Activated naive CD8-positive, alpha-beta T cell treated with anti-CD3 and anti-CD28 coated beads, Interleukin-2, amount 50 U/mL, for 24 hours (primary cell): Measurements from ENCODE around the gene CEBPG.
A peak's percentile ranks its signal among the peaks of the same experiment; 100 is the strongest.

ENCODE experiments used
- ATAC-seq: fragments of 150-1000 bp; cut with Tn5 transposase; one replicate; pipeline ENCODE4 v1.10.0; 2021
- DNase-seq: peaks from one replicate; pipeline ENCODE4 v3.0.0; 2021
- H3K27ac Mint-ChIP-seq: one replicate; pipeline ENCODE4 v1.8.0; 2021; ENCODE audit warnings: mild to moderate bottlenecking, mixed read lengths
- H3K27me3 Mint-ChIP-seq: one replicate; pipeline ENCODE4 v1.8.0; 2021; ENCODE audit warnings: mixed read lengths
- H3K36me3 Mint-ChIP-seq: one replicate; pipeline ENCODE4 v1.8.0; 2021; ENCODE audit warnings: low read depth, mixed read lengths
- H3K4me1 Mint-ChIP-seq: one replicate; pipeline ENCODE4 v1.8.0; 2021; ENCODE audit warnings: mixed read lengths
- H3K4me3 Mint-ChIP-seq: one replicate; pipeline ENCODE4 v1.8.0; 2021; ENCODE audit warnings: mild to moderate bottlenecking, moderate library complexity, mixed read lengths
- H3K9me3 Mint-ChIP-seq: one replicate; pipeline ENCODE4 v1.8.0; 2021; ENCODE audit warnings: mixed read lengths

Gene CEBPG

DNA sequence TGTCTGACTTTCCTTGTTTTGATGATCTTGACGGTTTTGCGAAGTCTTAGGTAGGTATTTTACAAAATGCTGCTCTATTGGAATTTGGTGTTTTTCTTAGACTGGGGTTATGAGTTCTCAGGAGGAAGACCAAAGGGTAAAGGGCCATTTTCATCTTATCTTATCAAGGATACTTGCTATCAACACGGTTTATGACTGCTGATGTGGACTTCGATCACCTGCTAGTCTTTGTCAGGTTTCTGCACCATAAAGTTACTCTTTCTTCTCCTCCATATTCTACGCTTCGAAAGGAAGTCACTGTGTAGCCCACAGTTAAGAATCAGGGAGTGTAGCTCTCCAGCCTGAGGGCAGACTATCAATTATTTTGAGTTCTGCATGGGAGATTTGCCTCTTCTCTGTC lies 7.4 kb upstream of the CEBPG start:
- H3K27ac Mint-ChIP-seq, result no peak overlapping the region
- no peaks in the 10 kb centered on the region for H3K9me3 Mint-ChIP-seq

DNA sequence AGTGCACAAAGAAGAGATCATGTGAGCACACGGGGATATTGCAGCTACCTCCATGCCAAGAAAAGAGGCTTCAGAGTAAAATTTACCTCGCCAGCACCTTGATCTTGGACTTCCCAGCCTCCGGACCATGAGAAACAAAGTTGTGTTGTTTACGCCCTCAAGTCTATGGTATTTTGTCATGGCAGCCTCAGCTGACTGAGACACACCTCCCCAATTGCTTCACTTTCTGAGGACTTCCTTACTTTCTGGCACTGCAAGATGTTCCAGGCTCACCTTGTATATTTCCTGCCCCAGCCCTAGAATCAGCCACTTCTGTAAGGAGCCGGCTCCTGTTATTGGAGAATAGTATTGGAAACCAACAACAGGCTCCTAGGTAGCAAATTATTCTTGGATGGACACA lies 6.6 kb upstream of the CEBPG start:
- no peak overlapping the region for H3K27ac Mint-ChIP-seq
- no peak for DNase-seq

More for the DNA sequence above, 7.4 kb upstream of the CEBPG start:
- ATAC-seq (no peak), DNase-seq (no peak)
- Mint-ChIP-seq H3K36me3 (no peaks in the 10 kb centered on the region), H3K4me1 (no peaks in the 10 kb centered on the region), H3K4me3 (no peak overlapping the region), H3K27me3 (peaks cover 6% of the 10 kb centered on the region)

DNA sequence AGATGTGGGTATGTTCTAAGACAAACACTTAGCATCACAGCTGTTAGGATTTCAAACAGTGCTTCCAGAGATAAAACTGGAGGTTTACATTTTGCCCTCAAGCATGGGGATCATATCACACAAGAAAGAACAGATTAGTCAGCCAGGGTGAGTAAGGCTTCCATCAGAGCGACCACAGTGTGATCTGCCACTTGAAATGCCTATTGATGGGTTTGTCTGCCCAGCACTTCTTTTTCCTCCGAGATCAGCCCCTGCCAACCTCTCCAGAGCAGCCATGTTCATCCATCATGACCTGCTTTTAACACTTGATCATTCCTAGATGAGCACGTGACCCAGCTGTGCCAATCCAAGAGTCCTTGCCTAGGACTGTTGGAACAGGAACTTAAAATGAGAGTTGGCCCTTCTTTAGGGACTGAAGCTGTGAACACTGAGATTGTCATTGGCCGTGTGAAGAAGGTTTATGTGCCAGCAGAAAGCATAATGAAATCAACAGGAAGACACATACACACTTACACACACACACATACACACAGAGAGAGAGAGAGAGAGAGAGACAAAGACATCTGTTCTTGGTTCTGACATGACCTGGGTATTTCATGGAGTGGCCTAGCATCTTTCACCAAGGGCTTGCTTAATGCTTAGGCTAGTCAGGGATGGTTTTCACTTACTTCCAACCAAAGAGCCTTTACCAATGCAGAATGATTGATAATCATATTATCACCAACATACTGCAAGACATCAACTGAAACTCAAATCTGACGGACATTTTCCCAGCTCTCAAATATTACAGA lies 5.2 kb upstream of the CEBPG start:
- H3K27me3 Mint-ChIP-seq, result no peaks in the 10 kb centered on the region
- DNase-seq (no peak), ATAC-seq (peak; percentile 47)
- H3K4me1 Mint-ChIP-seq, result peaks cover 5% of the 10 kb centered on the region
- no peak overlapping the region for H3K4me3 Mint-ChIP-seq
- H3K9me3 Mint-ChIP-seq, result no peaks in the 10 kb centered on the region
- no peaks in the 10 kb centered on the region for H3K36me3 Mint-ChIP-seq
- no peak overlapping the region for H3K27ac Mint-ChIP-seq

More for the DNA sequence above, 6.6 kb upstream of the CEBPG start:
- Mint-ChIP-seq H3K4me1 (no peaks in the 10 kb centered on the region), H3K36me3 (no peaks in the 10 kb centered on the region), H3K4me3 (no peak overlapping the region), H3K27me3 (peaks cover 6% of the 10 kb centered on the region), H3K9me3 (no peaks in the 10 kb centered on the region)
- ATAC-seq, result no peak

DNA sequence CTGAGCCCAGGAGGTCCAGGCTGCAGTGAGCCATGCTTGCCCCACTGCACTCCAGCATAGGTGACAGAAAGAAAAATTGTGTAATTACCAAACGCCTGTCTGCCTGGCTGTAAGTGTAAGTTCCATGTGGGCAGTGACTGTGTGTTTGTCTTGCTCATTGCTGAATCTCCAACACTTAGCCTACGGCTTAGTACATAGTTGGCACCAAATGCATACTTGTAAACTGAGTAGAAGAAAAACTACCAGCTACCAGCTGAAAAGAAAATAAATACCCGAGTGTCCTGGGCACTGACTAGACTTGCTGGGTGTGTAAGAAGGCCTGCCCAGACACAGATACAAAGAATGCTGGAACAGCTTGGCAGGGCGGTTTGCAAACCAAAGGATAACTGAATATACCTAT lies 2.7 kb upstream of the CEBPG start:
- Mint-ChIP-seq H3K4me1 (peaks cover 22% of the 10 kb centered on the region), H3K27me3 (no peaks in the 10 kb centered on the region), H3K27ac (no peak overlapping the region), H3K4me3 (no peak overlapping the region), H3K9me3 (no peaks in the 10 kb centered on the region), H3K36me3 (peaks cover 5% of the 10 kb centered on the region)
- no peak for ATAC-seq
- no peak for DNase-seq

DNA sequence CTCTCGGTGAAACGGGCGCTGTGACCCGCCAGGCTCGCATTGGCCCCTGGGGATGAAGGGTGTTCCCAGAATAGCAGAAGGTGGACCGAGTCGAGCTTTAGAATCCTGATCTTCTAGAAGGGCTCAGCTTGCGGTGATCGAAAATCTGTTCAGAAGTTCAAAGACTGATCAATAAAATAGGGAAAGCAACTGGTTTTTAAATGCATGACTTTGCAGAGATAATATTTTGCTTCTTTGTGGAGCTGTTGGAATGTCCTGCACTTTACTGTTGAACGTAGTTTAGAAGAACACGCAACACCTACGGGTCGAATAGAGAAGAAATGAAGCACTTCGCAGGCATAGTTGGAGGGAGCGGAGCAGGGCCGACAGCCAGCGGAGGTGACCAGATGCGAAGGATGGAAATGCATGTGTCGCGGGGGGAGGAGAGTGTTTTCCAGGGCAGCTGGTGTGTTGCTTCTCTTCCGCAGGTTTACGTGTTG lies 766 bp downstream of the CEBPG start:
- H3K27me3 Mint-ChIP-seq, result no peaks in the 10 kb centered on the region
- H3K36me3 Mint-ChIP-seq, result peaks cover 18% of the 10 kb centered on the region
- H3K4me3 Mint-ChIP-seq, result peak overlapping the region; percentile 98
- no peaks in the 10 kb centered on the region for H3K9me3 Mint-ChIP-seq
- ATAC-seq (no peak), DNase-seq (peak; percentile 19)
- H3K27ac Mint-ChIP-seq, result peak overlapping the region; percentile 92
- peaks cover 56% of the 10 kb centered on the region for H3K4me1 Mint-ChIP-seq

DNA sequence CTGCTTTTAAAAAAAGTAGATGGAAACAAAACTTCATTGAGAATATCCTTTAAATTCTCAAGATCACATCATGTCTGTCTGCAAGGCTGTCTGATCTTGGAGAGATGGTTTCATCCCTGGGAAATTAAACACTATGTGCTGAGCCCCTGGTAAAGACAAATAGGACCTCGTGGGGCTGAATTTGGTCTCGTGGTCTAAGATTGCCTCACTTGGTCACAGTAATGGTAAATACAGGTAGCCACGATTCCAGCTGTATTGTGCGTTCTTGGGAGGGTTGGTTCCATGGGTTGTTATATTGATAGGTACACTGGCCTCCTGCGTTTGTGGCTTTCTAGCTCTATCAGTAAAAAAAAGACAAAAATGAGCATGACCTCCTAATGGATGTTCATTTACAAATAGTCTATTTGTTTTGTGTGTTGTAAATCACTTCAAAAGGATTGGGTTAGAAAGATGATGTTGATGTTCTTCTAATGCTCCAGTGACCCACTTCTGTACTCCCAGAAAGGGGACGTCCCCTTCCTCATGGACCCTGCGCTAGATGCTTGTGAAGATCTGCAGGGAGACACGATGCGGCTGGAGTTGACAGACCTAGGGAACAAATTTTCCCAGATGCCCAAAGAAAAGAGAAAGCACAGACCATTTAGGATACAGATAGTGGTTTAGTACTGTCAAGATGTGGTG lies 1.8 kb downstream of the CEBPG start:
- Mint-ChIP-seq H3K27me3 (no peaks in the 10 kb centered on the region), H3K4me1 (peaks cover 57% of the 10 kb centered on the region), H3K27ac (peak overlapping the region; percentile 92), H3K9me3 (no peaks in the 10 kb centered on the region), H3K36me3 (peaks cover 23% of the 10 kb centered on the region), H3K4me3 (peak overlapping the region; percentile 98)
- DNase-seq (no peak), ATAC-seq (no peak)

DNA sequence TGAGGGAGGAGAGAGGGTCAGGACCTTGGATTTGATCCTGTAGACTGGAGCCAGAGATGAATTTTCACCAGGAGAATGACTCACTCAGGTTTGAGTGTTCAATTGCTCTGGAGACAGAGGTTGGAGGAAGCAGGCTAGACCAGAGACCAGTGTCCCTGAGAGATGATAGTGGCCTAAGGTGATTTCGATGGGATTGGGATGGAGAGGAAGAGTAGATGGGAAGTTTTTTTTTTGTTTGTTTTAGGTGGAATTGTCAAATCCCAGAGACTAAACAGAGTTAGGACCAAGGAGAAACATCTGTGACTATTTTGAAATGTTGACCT lies 2.3 kb downstream of the CEBPG start:
- Mint-ChIP-seq H3K9me3 (no peaks in the 10 kb centered on the region), H3K4me1 (peaks cover 57% of the 10 kb centered on the region), H3K27me3 (no peaks in the 10 kb centered on the region), H3K36me3 (peaks cover 24% of the 10 kb centered on the region), H3K4me3 (peak overlapping the region; percentile 98), H3K27ac (peak overlapping the region; percentile 92)
- no peak for ATAC-seq
- no peak for DNase-seq

DNA sequence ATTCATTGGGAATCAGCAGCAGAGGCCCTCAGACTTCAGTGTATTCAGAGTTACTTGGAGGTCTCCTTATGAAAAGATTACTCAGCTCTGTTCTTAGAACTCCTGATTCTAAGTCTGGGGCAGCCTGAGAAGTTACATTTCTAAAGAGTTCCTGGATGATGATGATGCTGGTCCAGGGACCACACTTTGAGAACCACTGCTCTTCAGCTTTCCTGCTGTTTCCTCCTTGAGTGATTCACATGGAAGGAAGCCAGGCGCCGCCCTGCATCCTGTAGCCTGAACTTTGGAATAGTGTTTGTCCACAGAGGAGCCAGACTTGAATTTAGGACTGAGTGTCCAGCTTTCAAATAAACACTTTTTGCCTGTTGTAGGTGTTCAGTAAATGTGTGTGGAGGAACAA lies 2.9 kb downstream of the CEBPG start:
- Mint-ChIP-seq H3K27ac (no peak overlapping the region), H3K36me3 (peaks cover 30% of the 10 kb centered on the region), H3K9me3 (no peaks in the 10 kb centered on the region), H3K27me3 (no peaks in the 10 kb centered on the region), H3K4me1 (peaks cover 59% of the 10 kb centered on the region), H3K4me3 (peak overlapping the region; percentile 15)
- DNase-seq (no peak), ATAC-seq (no peak)

DNA sequence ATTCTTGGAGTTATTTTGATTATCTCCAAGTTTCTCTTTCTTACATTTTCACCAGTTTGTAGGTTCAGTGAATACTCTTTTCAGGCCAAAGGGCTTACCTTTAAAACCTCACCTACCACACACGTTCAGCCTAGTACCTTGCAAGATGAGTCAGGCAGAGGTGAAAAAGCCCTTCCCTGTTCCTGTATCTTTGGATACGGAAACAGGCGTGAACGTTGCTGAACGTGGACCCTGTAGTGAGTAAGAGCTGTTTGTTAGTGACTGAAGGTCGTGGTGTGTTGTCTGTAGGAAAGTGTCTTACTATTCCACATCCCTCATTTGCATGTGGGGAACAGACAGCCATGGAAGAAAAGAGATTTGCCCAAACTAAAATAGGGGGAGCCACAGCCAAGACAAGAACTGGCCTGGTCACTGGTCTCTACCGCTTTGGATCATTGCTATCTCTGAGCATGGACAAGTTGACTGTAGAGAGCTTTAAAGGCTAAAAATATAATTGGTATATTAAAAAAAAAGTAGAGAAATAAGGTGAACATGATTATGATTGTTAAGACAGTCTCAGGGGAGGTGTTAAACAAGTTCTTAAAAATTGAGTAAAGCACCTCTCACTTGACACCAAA lies 3.5 kb downstream of the CEBPG start:
- H3K36me3 Mint-ChIP-seq, result peaks cover 30% of the 10 kb centered on the region
- H3K27ac Mint-ChIP-seq, result no peak overlapping the region
- H3K27me3 Mint-ChIP-seq, result no peaks in the 10 kb centered on the region
- H3K4me1 Mint-ChIP-seq, result peaks cover 59% of the 10 kb centered on the region
- no peaks in the 10 kb centered on the region for H3K9me3 Mint-ChIP-seq
- ATAC-seq (no peak), DNase-seq (no peak)
- H3K4me3 Mint-ChIP-seq, result no peak overlapping the region

DNA sequence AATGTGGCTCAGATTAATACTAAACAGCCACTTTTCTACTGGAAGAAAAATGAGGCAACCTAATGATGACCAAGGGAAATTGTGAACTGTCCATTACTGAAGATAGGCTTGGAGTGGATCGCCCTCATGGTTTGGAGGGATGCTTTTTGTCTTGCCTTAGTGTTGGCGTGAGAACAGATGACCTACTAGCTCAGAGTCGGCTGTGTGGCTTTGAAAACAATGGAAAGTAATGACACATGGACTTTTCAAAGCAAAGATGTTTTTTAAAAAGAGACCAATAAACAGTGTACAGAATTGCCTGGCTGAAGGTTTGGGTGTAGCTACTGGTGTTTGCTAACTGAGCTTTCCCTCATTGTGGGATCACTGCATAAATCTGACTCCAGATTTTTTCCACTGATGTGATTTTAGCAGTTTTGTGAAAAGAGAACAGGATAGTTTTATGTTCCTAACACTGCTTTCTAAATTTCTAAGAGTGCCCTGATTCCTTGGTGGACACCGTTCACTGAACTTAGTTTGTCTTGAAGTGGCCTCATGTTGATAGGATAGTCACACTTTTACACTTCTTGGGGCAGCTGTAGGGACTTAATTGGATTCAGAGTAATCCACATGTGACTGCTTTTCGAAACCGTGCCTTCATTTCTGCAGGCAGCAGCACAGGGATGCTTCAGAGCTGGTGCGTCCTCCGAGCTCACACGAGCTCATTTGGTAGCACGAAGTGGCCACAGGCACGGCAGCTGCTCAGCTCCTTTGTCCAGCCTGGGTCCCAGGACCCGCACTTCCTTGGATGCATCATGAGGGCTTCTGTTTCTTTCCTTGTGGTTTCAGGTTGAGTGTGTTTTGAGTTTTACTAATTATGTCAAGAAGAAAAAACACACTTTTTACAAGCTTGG lies 4.3 kb downstream of the CEBPG start:
- Mint-ChIP-seq H3K4me3 (no peak overlapping the region), H3K4me1 (peaks cover 57% of the 10 kb centered on the region), H3K27ac (no peak overlapping the region), H3K27me3 (no peaks in the 10 kb centered on the region), H3K9me3 (no peaks in the 10 kb centered on the region), H3K36me3 (peaks cover 30% of the 10 kb centered on the region)
- ATAC-seq (no peak), DNase-seq (no peak)

DNA sequence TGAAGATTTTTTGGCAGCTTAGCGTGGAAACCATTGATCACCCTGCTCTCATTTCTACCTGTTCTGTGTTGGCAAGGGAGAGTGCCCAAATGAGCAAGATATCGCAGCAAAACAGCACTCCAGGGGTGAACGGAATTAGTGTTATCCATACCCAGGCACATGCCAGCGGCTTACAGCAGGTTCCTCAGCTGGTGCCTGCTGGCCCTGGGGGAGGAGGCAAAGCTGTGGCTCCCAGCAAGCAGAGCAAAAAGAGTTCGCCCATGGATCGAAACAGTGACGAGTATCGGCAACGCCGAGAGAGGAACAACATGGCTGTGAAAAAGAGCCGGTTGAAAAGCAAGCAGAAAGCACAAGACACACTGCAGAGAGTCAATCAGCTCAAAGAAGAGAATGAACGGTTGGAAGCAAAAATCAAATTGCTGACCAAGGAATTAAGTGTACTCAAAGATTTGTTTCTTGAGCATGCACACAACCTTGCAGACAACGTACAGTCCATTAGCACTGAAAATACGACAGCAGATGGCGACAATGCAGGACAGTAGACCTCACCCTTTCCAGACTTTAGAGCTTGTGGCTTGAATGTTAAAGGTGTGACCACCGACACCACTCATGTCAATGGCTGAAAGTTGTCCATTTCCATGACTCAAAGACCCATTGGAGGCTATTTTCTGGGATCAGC lies 5.8 kb downstream of the CEBPG start:
- DNase-seq, result no peak
- H3K4me1 Mint-ChIP-seq, result peaks cover 52% of the 10 kb centered on the region
- peaks cover 33% of the 10 kb centered on the region for H3K36me3 Mint-ChIP-seq

DNA sequence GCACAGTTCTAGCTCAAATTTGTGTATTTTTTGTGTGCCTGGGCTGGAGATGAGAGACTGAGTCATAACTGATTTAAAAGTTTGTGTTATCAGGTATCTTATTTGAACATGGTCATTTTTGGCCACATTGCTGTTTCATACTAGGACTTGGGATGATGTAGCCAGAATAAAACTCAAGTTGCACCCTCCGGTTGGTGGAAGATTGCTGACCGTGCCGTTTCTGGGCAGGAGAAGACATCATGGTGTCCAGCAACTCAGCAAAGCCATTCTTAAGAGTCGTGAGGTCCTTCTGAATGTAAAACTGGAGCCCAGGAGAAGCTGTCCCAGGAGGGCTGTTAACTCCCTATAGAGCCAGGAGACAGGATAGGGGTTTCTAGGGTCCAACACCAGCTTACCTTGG lies 7.6 kb downstream of the CEBPG start:
- Mint-ChIP-seq H3K27me3 (no peaks in the 10 kb centered on the region), H3K9me3 (no peaks in the 10 kb centered on the region), H3K27ac (no peak overlapping the region), H3K4me3 (no peak overlapping the region), H3K4me1 (peaks cover 34% of the 10 kb centered on the region), H3K36me3 (peaks cover 26% of the 10 kb centered on the region)
- DNase-seq (no peak), ATAC-seq (no peak)

More for the DNA sequence above, 5.8 kb downstream of the CEBPG start:
- no peak for ATAC-seq
- no peaks in the 10 kb centered on the region for H3K9me3 Mint-ChIP-seq
- H3K27ac Mint-ChIP-seq, result no peak overlapping the region
- no peak overlapping the region for H3K4me3 Mint-ChIP-seq
- H3K27me3 Mint-ChIP-seq, result no peaks in the 10 kb centered on the region

DNA sequence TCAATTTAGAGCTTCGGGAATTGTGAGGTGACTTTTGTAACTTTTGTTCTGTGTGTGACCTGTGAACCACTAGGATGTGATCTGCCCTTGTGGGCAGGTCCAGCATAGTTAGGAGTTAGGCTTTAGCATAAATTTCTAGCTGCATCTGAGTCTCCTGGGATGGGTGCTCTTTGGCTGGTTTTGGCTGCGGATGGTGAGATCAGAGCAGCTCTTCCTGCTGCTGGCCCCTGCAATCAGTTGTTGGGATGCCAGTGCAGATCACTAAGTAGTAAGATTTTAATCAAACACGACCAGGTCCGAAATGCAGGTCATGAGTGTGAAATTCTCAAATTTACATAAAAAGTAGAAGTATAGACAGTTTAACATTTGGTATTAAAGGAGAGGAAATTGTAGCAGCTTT lies 8.5 kb downstream of the CEBPG start:
- Mint-ChIP-seq H3K4me3 (no peak overlapping the region), H3K27me3 (no peaks in the 10 kb centered on the region), H3K4me1 (peaks cover 25% of the 10 kb centered on the region), H3K27ac (no peak overlapping the region), H3K36me3 (peaks cover 24% of the 10 kb centered on the region), H3K9me3 (no peaks in the 10 kb centered on the region)
- ATAC-seq, result no peak
- DNase-seq, result no peak

DNA sequence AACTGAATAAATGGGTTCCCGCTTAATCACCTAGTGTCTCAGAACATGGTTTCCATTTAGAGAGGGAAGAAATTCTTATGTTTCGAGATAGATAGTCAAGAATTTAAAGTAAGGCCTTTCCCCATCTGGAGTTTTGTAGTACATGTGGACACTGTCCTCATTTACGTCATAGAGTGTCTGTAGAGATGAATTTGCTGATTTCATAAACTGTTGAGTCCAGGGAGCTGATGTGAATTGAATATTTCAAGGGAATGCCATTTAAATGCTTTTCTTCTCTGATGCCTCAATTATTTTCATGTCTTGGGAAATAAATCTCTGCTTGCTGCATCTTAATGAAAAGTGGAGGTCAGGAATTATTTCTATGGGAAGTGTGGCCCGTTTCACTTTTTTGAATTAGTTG lies 9.5 kb downstream of the CEBPG start:
- no peak for DNase-seq
- H3K27me3 Mint-ChIP-seq, result no peaks in the 10 kb centered on the region
- ATAC-seq, result no peak
- peaks cover 23% of the 10 kb centered on the region for H3K36me3 Mint-ChIP-seq
- H3K27ac Mint-ChIP-seq, result no peak overlapping the region
- H3K9me3 Mint-ChIP-seq, result no peaks in the 10 kb centered on the region
- H3K4me1 Mint-ChIP-seq, result peaks cover 16% of the 10 kb centered on the region
- H3K4me3 Mint-ChIP-seq, result no peak overlapping the region
